ENCODE results near the gene SNX15. TPM values are rescaled to one million over a fixed set of nuclear protein-coding genes. Genes with fewer than 3 reads are reported as not detected.

The SNX15 gene
- total and polyA plus RNA-seq, 2 donors (not counting 3 experiments of a cell fraction or from before 2014, with no cell fraction given), result 15.5 to 21.8 TPM

GRCh38 chr11:64998690-64999431 is 28.4 kb upstream of the SNX15 start:
- Histone ChIP-seq H3K9ac (replicated peaks; ENCODE audit: extremely low read depth, insufficient read depth, low read length) (no peak overlapping the region), H2AFZ (ENCODE audit: low read depth, low read length) (no peak overlapping the region), H3K4me3 (replicated peaks in 1 of 3; ENCODE audit: insufficient read depth in 1 of 3, low read depth in 1 of 3, low read length in 3 of 3) (no peak overlapping the region), H3K4me1 (ENCODE audit: control insufficient read depth, extremely low read depth, insufficient read depth, low read length) (no peaks in the 10 kb centered on the region), H3K27me3 (ENCODE audit: control insufficient read depth in 2 of 2, insufficient read depth in 2 of 2, low read length in 2 of 2) (no peaks in the 10 kb centered on the region), H3K36me3 (ENCODE audit: control insufficient read depth in 2 of 2, extremely low read depth in 1 of 2, insufficient read depth in 2 of 2, low read length in 2 of 2) (no peaks in the 10 kb centered on the region), H4K20me1 (replicated peaks; ENCODE audit: control insufficient read depth, extremely low read depth, insufficient read depth, low read length) (no peaks in the 10 kb centered on the region), H3K27ac (ENCODE audit: insufficient read depth, low read depth, low read length) (no peak overlapping the region), H3K9me1 (replicated peaks; ENCODE audit: control insufficient read depth, extremely low read depth, insufficient read depth, low read length) (no peaks in the 10 kb centered on the region), H3K9me3 (replicated peaks; ENCODE audit: control insufficient read depth, insufficient read depth, low read length) (no peaks in the 10 kb centered on the region), H3K4me2 (ENCODE audit: insufficient read depth, low read length) (no peak overlapping the region), H3K79me2 (ENCODE audit: control insufficient read depth, insufficient read depth, low read length) (no peaks in the 10 kb centered on the region)
- ChIA-PET CTCF (interaction anchor here (0.8 to 4.2 kb wide), 5 partner anchors 9 to 81 kb away, joined by 3 to 40 read pairs (median 14); partner anchors contain the start of genes ARL2 and ATG2A), POLR2A (no interaction called here)
- FAIRE-seq (no peak), DNase-seq (ENCODE audit: low read depth, low spot score) (no peak)
- dilution Hi-C loops (cut with MboI; ENCODE audit: extremely low pct_ligation_motif_present, low sequenced_read_pairs) (no loop called here), intact Hi-C loops (cut with micrococcal nuclease) (no loop called here)
- no TSS peak for BruUV-seq (replicated peaks)
- no peak for TF ChIP-seq MYC (IDR thresholded peaks at IDR 0.05; ENCODE audit: low read depth, low read length)

- FAIRE-seq, result no peak
- no peaks in the 10 kb centered on the region for H3K9me3 ChIP-seq (replicated peaks; ENCODE audit: control insufficient read depth, insufficient read depth, low read length)
- dilution Hi-C loops (cut with MboI; ENCODE audit: extremely low pct_ligation_motif_present, low sequenced_read_pairs), result no loop called here
- no peaks in the 10 kb centered on the region for H3K4me1 ChIP-seq (ENCODE audit: control insufficient read depth, extremely low read depth, insufficient read depth, low read length)
- H3K4me3 ChIP-seq (replicated peaks in 1 of 3; ENCODE audit: insufficient read depth in 1 of 3, low read depth in 1 of 3, low read length in 3 of 3), result no peak overlapping the region
- H3K27ac ChIP-seq (ENCODE audit: insufficient read depth, low read depth, low read length), result no peak overlapping the region
- no peaks in the 10 kb centered on the region for H3K27me3 ChIP-seq (ENCODE audit: control insufficient read depth in 2 of 2, insufficient read depth in 2 of 2, low read length in 2 of 2)
- no peaks in the 10 kb centered on the region for H4K20me1 ChIP-seq (replicated peaks; ENCODE audit: control insufficient read depth, extremely low read depth, insufficient read depth, low read length)
- no peaks in the 10 kb centered on the region for H3K79me2 ChIP-seq (ENCODE audit: control insufficient read depth, insufficient read depth, low read length)
- no TSS peak for BruUV-seq (replicated peaks)
- POLR2A ChIA-PET, result no interaction called here
- TF ChIP-seq FOS (IDR thresholded peaks at IDR 0.05; ENCODE audit: borderline replicate concordance, insufficient read depth, low read length), result no peak
- TF ChIP-seq CTCF (IDR thresholded peaks at IDR 0.05; ENCODE audit: extremely low read depth in 1 of 2, insufficient read depth in 1 of 2, low read depth in 1 of 2, low read length in 2 of 2), result no peak
- no peak for TF ChIP-seq POLR2A (IDR thresholded peaks at IDR 0.05; ENCODE audit: low read depth, low read length)
- no peak for TF ChIP-seq JUN (IDR thresholded peaks at IDR 0.05; ENCODE audit: borderline replicate concordance, insufficient read depth, insufficient read length, low read depth)
- TF ChIP-seq, protein P1, sequence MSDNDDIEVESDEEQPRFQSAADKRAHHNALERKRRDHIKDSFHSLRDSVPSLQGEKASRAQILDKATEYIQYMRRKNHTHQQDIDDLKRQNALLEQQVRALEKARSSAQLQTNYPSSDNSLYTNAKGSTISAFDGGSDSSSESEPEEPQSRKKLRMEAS (IDR thresholded peaks at IDR 0.05; ENCODE audit: insufficient read depth, insufficient read length), result no peak
- no peak for TF ChIP-seq GATA2 (IDR thresholded peaks at IDR 0.05; ENCODE audit: insufficient read depth, insufficient read length, low read depth, low read length)
- no peak for TF ChIP-seq POLR2AphosphoS5 (IDR thresholded peaks at IDR 0.05; ENCODE audit: insufficient read depth, low read depth, low read length)
- TF ChIP-seq EZH2 (IDR thresholded peaks at IDR 0.05; ENCODE audit: borderline replicate concordance, low read depth, low read length, severe bottlenecking), result no peak
- no peak for TF ChIP-seq MYC (IDR thresholded peaks at IDR 0.05; ENCODE audit: low read depth, low read length)
- H3K9me1 ChIP-seq (replicated peaks; ENCODE audit: control insufficient read depth, extremely low read depth, insufficient read depth, low read length), result no peaks in the 10 kb centered on the region
- intact Hi-C loops (cut with micrococcal nuclease), result no loop called here
- no peaks in the 10 kb centered on the region for H3K36me3 ChIP-seq (ENCODE audit: control insufficient read depth in 2 of 2, extremely low read depth in 1 of 2, insufficient read depth in 2 of 2, low read length in 2 of 2)
- H2AFZ ChIP-seq (ENCODE audit: low read depth, low read length), result no peak overlapping the region
- DNase-seq (ENCODE audit: low read depth, low spot score), result no peak
- H3K4me2 ChIP-seq (ENCODE audit: insufficient read depth, low read length), result no peak overlapping the region
- CTCF ChIA-PET, result interaction anchor here (1.2 to 4.2 kb wide), 2 partner anchors 13 to 56 kb away, joined by 3 to 40 read pairs; partner anchors contain the start of gene ARL2
- H3K9ac ChIP-seq (replicated peaks; ENCODE audit: extremely low read depth, insufficient read depth, low read length), result no peak overlapping the region
Measured at GRCh38 chr11:64999478-64999877, 27.8 kb upstream of the SNX15 start.
